Testis (tissue), 2 donors: ENCODE measurements around the gene KCTD10.

ENCODE experiments used
- POLR2A ChIP-seq: fragments of 450-650 bp; IDR thresholded peaks from one replicate; pipeline ENCODE4 v1.6.1; 2017; ENCODE audit warnings: antibody characterized with exemption, mild to moderate bottlenecking, moderate library complexity
- TF ChIP-seq, protein P1 (sequence below), 3 experiments: fragments of 450-650 bp in 2 of 3; fragments of 200-600 bp in 1 of 3; sonication (generic) in 1 of 3; IDR thresholded peaks; one replicate each; pipeline ENCODE4 v1.5.1; 2016 to 2019; ENCODE audit warnings: antibody characterized with exemption in 3 of 3, mild to moderate bottlenecking in 2 of 3, moderate library complexity in 1 of 3

DNA sequence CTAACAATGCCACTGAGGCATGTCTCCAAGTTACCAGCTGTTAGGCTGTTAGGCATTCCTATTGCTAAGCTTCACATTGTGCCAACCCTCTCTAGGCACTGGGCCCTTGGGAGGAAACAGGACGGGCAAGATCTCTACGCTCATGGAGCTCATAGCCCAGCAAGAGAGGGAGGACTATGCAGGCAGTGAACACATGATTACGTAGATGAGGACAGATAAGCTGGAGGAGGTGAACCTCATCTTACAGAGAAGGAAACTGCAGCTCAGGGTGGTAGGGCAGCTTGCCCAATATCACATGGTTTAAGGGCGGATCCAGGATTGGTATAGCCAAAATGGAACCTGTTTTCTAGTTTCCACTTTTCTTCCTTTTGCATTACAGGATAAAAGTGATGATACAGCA, 8.1 kb upstream of the KCTD10 start:
- TF ChIP-seq POLR2A = no peak
- TF ChIP-seq, protein P1, sequence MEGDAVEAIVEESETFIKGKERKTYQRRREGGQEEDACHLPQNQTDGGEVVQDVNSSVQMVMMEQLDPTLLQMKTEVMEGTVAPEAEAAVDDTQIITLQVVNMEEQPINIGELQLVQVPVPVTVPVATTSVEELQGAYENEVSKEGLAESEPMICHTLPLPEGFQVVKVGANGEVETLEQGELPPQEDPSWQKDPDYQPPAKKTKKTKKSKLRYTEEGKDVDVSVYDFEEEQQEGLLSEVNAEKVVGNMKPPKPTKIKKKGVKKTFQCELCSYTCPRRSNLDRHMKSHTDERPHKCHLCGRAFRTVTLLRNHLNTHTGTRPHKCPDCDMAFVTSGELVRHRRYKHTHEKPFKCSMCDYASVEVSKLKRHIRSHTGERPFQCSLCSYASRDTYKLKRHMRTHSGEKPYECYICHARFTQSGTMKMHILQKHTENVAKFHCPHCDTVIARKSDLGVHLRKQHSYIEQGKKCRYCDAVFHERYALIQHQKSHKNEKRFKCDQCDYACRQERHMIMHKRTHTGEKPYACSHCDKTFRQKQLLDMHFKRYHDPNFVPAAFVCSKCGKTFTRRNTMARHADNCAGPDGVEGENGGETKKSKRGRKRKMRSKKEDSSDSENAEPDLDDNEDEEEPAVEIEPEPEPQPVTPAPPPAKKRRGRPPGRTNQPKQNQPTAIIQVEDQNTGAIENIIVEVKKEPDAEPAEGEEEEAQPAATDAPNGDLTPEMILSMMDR (IDR thresholded peaks at IDR 0.05) = no peak
